ENCODE results near the gene ZNF423.

ZNF423 gene

DNA sequence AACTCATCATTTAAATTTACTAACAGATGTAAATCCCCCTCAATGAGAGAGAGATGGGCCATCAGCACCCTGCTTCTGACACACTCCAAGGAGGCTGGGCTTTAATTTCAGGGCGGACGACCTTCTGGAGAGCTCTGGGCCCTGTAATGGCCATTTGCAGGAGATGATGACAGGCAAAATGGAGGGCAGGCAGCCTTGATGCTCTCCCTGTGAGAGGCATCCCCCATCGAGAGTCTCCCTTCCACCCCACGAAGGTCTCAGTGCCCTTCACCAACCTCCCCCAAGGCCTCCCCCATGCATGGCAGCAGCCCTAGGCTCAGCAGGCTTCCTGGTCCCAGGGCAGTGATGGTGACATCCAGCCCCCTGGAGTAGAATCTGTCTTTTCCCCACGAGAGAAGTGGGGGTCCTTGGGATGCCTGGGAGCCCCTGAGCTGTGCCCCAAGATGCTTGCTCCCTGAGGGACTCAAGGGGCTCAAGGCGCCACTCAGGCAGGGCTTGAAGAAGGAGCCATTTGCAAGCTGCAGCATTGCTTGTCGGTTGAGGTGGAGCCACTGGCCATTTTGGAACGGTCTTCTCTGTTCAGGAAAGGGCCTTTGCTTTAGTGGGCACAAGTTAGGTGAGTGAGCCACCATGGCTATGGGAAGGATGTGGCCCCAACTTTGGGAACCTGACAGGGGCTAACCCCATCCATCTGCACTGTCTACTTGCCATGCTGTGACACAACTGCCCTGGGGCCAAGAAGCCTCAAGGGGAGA is 399.7 kb downstream of the ZNF423 start:
- Histone ChIP-seq H3K9me2 (ENCODE audit: low read depth, low read length) (no peaks in the 10 kb centered on the region), H3K9ac (ENCODE audit: low read length) (no peak overlapping the region), H3K4me3 (ENCODE audit: low read depth, low read length, poor library complexity, severe bottlenecking) (no peak overlapping the region), H3K9me3 (ENCODE audit: low read length) (no peaks in the 10 kb centered on the region; the same call in 1 of the 2 replicates), H3K4me2 (ENCODE audit: low read length) (no peak overlapping the region), H4K20me1 (ENCODE audit: insufficient read depth, low read length) (no peaks in the 10 kb centered on the region), H3K27me3 (ENCODE audit: insufficient read depth, low read length) (peaks cover 5% of the 10 kb centered on the region; the same call in 1 of the 2 replicates), H3K36me3 (ENCODE audit: insufficient read depth, low read length) (no peaks in the 10 kb centered on the region; the same call in 1 of the 2 replicates), H3K27ac (ENCODE audit: low read depth, low read length, poor library complexity, severe bottlenecking) (no peak overlapping the region), H3K79me2 (ENCODE audit: insufficient read depth, low read length) (no peaks in the 10 kb centered on the region), H2AFZ (ENCODE audit: low read length) (no peak overlapping the region), H3K4me1 (ENCODE audit: insufficient read depth, low read length, severe bottlenecking) (peaks cover 10% of the 10 kb centered on the region), H3F3A (ENCODE audit: insufficient read depth, low read length) (no peaks in the 10 kb centered on the region)
- TF ChIP-seq, protein P1, sequence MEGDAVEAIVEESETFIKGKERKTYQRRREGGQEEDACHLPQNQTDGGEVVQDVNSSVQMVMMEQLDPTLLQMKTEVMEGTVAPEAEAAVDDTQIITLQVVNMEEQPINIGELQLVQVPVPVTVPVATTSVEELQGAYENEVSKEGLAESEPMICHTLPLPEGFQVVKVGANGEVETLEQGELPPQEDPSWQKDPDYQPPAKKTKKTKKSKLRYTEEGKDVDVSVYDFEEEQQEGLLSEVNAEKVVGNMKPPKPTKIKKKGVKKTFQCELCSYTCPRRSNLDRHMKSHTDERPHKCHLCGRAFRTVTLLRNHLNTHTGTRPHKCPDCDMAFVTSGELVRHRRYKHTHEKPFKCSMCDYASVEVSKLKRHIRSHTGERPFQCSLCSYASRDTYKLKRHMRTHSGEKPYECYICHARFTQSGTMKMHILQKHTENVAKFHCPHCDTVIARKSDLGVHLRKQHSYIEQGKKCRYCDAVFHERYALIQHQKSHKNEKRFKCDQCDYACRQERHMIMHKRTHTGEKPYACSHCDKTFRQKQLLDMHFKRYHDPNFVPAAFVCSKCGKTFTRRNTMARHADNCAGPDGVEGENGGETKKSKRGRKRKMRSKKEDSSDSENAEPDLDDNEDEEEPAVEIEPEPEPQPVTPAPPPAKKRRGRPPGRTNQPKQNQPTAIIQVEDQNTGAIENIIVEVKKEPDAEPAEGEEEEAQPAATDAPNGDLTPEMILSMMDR (IDR thresholded peaks at IDR 0.05; ENCODE audit: low read length): no peak
- TF ChIP-seq EZH2 (IDR thresholded peaks at IDR 0.05; ENCODE audit: borderline replicate concordance, low read length): no peak

DNA sequence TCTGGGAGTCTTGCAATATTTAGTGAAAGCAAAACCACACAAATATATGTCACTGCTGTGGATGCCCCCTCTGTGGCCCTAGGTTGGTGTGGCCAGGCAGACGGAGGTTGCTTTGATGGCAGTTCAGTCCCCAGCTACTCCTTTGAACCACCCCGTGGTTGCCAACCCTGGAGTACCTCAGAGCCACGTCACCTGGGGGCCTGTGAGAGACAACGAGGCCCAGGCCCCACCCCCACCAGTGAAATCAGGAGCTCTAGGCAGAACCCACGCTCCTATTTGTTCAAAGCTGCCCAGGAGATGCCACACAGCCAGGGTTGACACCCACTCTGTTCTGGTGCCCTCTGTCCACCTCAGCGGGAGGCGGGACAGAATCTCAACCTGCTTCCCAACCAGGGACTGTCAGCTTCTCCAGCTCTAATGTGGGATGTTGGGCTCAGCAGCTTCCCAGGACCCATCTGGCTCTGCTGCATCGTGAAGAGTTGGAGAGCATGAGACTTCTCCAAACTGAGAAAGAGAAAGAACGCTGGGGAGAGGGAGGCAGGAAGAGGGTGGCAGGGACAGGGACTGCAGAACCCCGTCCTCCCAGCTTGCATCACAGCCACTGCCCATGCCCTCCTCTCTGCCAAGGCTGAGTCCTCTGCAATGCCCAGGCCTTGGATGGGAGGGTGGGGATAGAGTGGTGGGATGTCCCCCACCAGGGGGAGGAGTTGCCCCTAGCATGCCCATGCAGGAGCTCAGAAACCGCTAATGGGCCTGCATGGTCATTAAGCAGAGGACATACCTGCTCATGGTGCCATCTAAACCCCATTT is 400.5 kb downstream of the ZNF423 start:
- Histone ChIP-seq H4K20me1 (ENCODE audit: insufficient read depth, low read length) (no peaks in the 10 kb centered on the region), H3K9ac (ENCODE audit: low read length) (no peak overlapping the region), H3K4me2 (ENCODE audit: low read length) (no peak overlapping the region), H3K4me1 (ENCODE audit: insufficient read depth, low read length, severe bottlenecking) (peaks cover 10% of the 10 kb centered on the region), H3K9me2 (ENCODE audit: low read depth, low read length) (no peaks in the 10 kb centered on the region), H3K36me3 (ENCODE audit: insufficient read depth, low read length) (no peaks in the 10 kb centered on the region; the same call in 1 of the 2 replicates), H3K4me3 (ENCODE audit: low read depth, low read length, poor library complexity, severe bottlenecking) (no peak overlapping the region), H3K27ac (ENCODE audit: low read depth, low read length, poor library complexity, severe bottlenecking) (no peak overlapping the region), H3K27me3 (ENCODE audit: insufficient read depth, low read length) (peaks cover 9% of the 10 kb centered on the region; the same call in 1 of the 2 replicates), H2AFZ (ENCODE audit: low read length) (no peak overlapping the region), H3K9me3 (ENCODE audit: low read length) (no peaks in the 10 kb centered on the region; the same call in 1 of the 2 replicates), H3F3A (ENCODE audit: insufficient read depth, low read length) (no peaks in the 10 kb centered on the region), H3K79me2 (ENCODE audit: insufficient read depth, low read length) (no peaks in the 10 kb centered on the region)
- TF ChIP-seq, protein P1 (IDR thresholded peaks at IDR 0.05; ENCODE audit: low read length): no peak
- no peak for TF ChIP-seq EZH2 (IDR thresholded peaks at IDR 0.05; ENCODE audit: borderline replicate concordance, low read length)

DNA sequence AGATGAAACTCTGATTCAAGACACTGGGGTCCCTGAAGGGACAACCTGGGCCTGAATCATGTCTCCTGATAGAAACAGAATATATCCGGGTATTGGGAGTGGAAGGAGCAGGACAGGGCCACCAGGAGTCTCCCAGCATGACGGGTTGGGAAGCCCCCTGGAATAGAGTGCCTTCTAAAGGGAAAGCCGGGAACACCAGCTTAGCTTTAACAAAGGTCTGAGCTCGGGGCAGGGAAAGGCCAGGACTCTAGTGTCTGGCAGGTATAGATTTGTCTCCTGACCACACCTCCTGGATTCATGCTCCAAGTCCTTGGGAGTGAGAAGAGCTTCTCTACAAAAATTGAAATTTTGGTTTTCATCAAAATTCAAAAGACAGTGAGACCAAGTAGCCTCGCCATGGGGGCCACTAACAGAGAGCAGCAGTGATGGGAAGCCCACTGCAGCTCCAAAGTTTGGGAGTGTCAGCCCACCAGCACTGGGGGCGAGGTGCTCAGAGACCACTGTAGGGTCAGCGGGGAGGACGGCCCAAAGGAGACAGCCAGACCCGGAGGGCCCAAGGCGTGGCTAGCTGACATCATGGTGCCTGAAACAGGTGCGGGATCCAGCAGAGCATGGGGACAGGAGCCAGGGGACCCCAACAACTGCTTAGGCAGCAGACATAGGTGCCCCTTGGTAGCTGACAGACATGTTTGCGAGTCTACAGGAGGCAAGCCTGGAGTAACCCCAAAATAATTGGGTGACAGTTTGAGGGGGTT is 401.3 kb downstream of the ZNF423 start:
- Histone ChIP-seq H3K4me2 (ENCODE audit: low read length) (peak overlapping the region; percentile 38; the same call in 1 of the 2 replicates), H3K27ac (ENCODE audit: low read depth, low read length, poor library complexity, severe bottlenecking) (no peak overlapping the region), H3K36me3 (ENCODE audit: insufficient read depth, low read length) (no peaks in the 10 kb centered on the region; the same call in 1 of the 2 replicates), H3K4me3 (ENCODE audit: low read depth, low read length, poor library complexity, severe bottlenecking) (peak overlapping the region; percentile 50), H3K4me1 (ENCODE audit: insufficient read depth, low read length, severe bottlenecking) (peaks cover 10% of the 10 kb centered on the region), H3K9ac (ENCODE audit: low read length) (no peak overlapping the region), H2AFZ (ENCODE audit: low read length) (no peak overlapping the region), H3K79me2 (ENCODE audit: insufficient read depth, low read length) (no peaks in the 10 kb centered on the region), H4K20me1 (ENCODE audit: insufficient read depth, low read length) (no peaks in the 10 kb centered on the region), H3K9me3 (ENCODE audit: low read length) (no peaks in the 10 kb centered on the region; the same call in 1 of the 2 replicates), H3F3A (ENCODE audit: insufficient read depth, low read length) (no peaks in the 10 kb centered on the region), H3K9me2 (ENCODE audit: low read depth, low read length) (no peaks in the 10 kb centered on the region), H3K27me3 (ENCODE audit: insufficient read depth, low read length) (peaks cover 9% of the 10 kb centered on the region; the same call in 1 of the 2 replicates)
- TF ChIP-seq, protein P1 (IDR thresholded peaks at IDR 0.05; ENCODE audit: low read length): no peak
- no peak for TF ChIP-seq EZH2 (IDR thresholded peaks at IDR 0.05; ENCODE audit: borderline replicate concordance, low read length)
